Fibroblast of lung (primary cell): ENCODE data around the gene ITIH1. TPM values are rescaled to one million over a fixed set of nuclear protein-coding genes. Genes with fewer than 3 reads are reported as not detected.

Experiments
- DNase-seq, 2 donors: peaks; one replicate each; pipeline versions ENCODE4 v3.0.0 to v3.0.0-alpha.2; 2010; ENCODE audit warnings: low read depth in 2 of 2
- H2AFZ ChIP-seq: 2 replicates; pipeline ENCODE4 v1.5.1; 2012; ENCODE audit warnings: low read length, control low read depth, inconsistent platforms
- H3K27ac ChIP-seq: 2 replicates; pipeline ENCODE4 v1.5.1; 2011; ENCODE audit warnings: low read length, control low read depth; ENCODE audit not compliant: insufficient read depth
- H3K27me3 ChIP-seq: 2 replicates; pipeline ENCODE4 v1.5.1; 2011; ENCODE audit warnings: mild to moderate bottlenecking, low read length; ENCODE audit not compliant: control insufficient read depth, insufficient read depth
- H3K36me3 ChIP-seq: 2 replicates; pipeline ENCODE4 v1.5.1; 2011; ENCODE audit warnings: low read length; ENCODE audit not compliant: control insufficient read depth, insufficient read depth
- H3K4me1 ChIP-seq: 2 replicates; pipeline ENCODE4 v1.5.1; 2011; ENCODE audit warnings: low read length; ENCODE audit not compliant: control insufficient read depth, insufficient read depth; ENCODE audit errors: extremely low read depth
- H3K4me2 ChIP-seq: 2 replicates; pipeline ENCODE4 v1.5.1; 2011; ENCODE audit warnings: low read length, control low read depth; ENCODE audit not compliant: insufficient read depth; ENCODE audit errors: extremely low read depth
- H3K4me3 ChIP-seq, 4 experiments: fragments of 200-600 bp in 1 of 4; sonication (generic) in 1 of 4; replicated peaks in 1 of 4; 2 replicates each; pipeline ENCODE4 v1.5.1; 2011 to 2016; ENCODE audit warnings: low read length in 4 of 4, low read depth in 3 of 4, mild to moderate bottlenecking in 3 of 4, control low read depth in 2 of 4, inconsistent platforms in 1 of 4, mixed read lengths in 1 of 4; ENCODE audit not compliant: insufficient read depth in 1 of 4; ENCODE audit errors: control extremely low read depth in 1 of 4
- H3K79me2 ChIP-seq: 2 replicates; pipeline ENCODE4 v1.5.1; 2012; ENCODE audit warnings: mild to moderate bottlenecking, low read length, inconsistent platforms; ENCODE audit not compliant: control insufficient read depth, insufficient read depth
- H3K9ac ChIP-seq: 2 replicates; pipeline ENCODE4 v1.5.1; 2011; ENCODE audit warnings: mild to moderate bottlenecking, low read length, control low read depth; ENCODE audit not compliant: insufficient read depth
- H3K9me3 ChIP-seq: 2 replicates; pipeline ENCODE4 v1.5.1; 2012; ENCODE audit warnings: low read depth, low read length; ENCODE audit not compliant: control insufficient read depth, insufficient read depth
- H4K20me1 ChIP-seq: 2 replicates; pipeline ENCODE4 v1.5.1; 2011; ENCODE audit warnings: low read length; ENCODE audit not compliant: control insufficient read depth, insufficient read depth; ENCODE audit errors: extremely low read depth
- CTCF ChIP-seq, 2 donors: IDR thresholded peaks in 1 of 2; conservative IDR thresholded peaks in 1 of 2; 1 replicate in 1 of 2; 2 replicates in 1 of 2; pipeline ENCODE4 v1.5.1; 2011 to 2012; ENCODE audit warnings: low read length in 2 of 2, control low read depth in 1 of 2, inconsistent platforms in 1 of 2, low read depth in 1 of 2, mild to moderate bottlenecking in 1 of 2
- EZH2 ChIP-seq: IDR thresholded peaks from 2 replicates; pipeline ENCODE4 v1.5.1; 2012; ENCODE audit warnings: low read length, control low read depth, mild to moderate bottlenecking; ENCODE audit errors: missing control alignments
- polyA plus RNA-seq, 2 donors: library from polyadenylated mRNA; depleted of rRNA in 1 of 2; stranded (reverse) in 1 of 2; unstranded in 1 of 2; fragments of >200 nt; gene quantifications; 2 replicates each; pipeline ENCODE4 v1.2.1, GENCODE V29; 2011 to 2012; ENCODE audit warnings: missing spikeins in 1 of 2
- total RNA-seq: library from RNA; depleted of rRNA; stranded (reverse); fragments of >200 nt; gene quantifications from 2 replicates; pipeline ENCODE4 v1.2.1, GENCODE V29; 2014

The ITIH1 gene
- total and polyA plus RNA-seq, 2 donors (not counting 1 experiment from before 2014, with no cell fraction given) = not detected

DNA sequence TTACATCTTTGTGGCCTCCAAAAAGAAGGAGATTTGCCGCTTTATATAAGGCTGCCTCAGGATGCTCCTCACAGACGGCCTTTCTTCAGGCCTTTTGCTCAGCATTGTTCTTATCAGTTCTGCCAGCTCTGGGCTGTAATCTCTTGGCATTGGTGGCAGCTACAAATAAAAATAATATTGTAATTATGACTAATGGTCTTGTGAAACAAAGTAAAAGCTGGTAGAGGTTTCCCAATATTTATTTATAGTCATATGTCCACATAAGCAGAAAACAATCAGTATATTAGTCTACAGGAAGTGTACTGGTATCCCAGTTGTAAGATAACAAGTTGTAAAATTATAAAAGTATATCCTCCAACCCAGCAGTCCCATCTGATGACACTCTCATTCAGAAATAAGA is 13.9 kb upstream of the ITIH1 start:
- no peaks in the 10 kb centered on the region for H3K36me3 ChIP-seq

GRCh38 chr3:52769786-52770455 is 7.5 kb upstream of the ITIH1 start:
- Histone ChIP-seq H3K4me1 (no peaks in the 10 kb centered on the region), H3K27ac (no peak overlapping the region), H3K79me2 (peaks cover 2% of the 10 kb centered on the region), H3K36me3 (no peaks in the 10 kb centered on the region), H2AFZ (peak overlapping the region; percentile 56), H3K9me3 (no peaks in the 10 kb centered on the region), H3K4me2 (peak overlapping the region; percentile 94), H4K20me1 (no peaks in the 10 kb centered on the region), H3K9ac (no peak overlapping the region), H3K4me3 (peak overlapping the region; percentile 73 to 82 (median 80)), H3K27me3 (no peaks in the 10 kb centered on the region)
- DNase-seq = peak; percentile 10
- no peak for TF ChIP-seq CTCF (conservative IDR thresholded peaks at IDR 0.05 in 1 of 2, IDR thresholded peaks at IDR 0.05 in 1 of 2; ENCODE audit: low read depth in 1 of 2, low read length in 2 of 2)
- TF ChIP-seq EZH2 = no peak

More for the DNA sequence above, 13.9 kb upstream of the ITIH1 start:
- Histone ChIP-seq H3K27ac (no peak overlapping the region), H2AFZ (no peak overlapping the region), H3K79me2 (no peaks in the 10 kb centered on the region), H4K20me1 (no peaks in the 10 kb centered on the region), H3K4me2 (no peak overlapping the region), H3K27me3 (no peaks in the 10 kb centered on the region), H3K4me1 (no peaks in the 10 kb centered on the region), H3K4me3 (no peak overlapping the region), H3K9me3 (no peaks in the 10 kb centered on the region), H3K9ac (no peak overlapping the region)
- TF ChIP-seq EZH2 (no peak), CTCF (conservative IDR thresholded peaks at IDR 0.05 in 1 of 2, IDR thresholded peaks at IDR 0.05 in 1 of 2; ENCODE audit: low read depth in 1 of 2, low read length in 2 of 2) (no peak)
- peak in 1 of 2 donors; percentile 2 for DNase-seq

DNA sequence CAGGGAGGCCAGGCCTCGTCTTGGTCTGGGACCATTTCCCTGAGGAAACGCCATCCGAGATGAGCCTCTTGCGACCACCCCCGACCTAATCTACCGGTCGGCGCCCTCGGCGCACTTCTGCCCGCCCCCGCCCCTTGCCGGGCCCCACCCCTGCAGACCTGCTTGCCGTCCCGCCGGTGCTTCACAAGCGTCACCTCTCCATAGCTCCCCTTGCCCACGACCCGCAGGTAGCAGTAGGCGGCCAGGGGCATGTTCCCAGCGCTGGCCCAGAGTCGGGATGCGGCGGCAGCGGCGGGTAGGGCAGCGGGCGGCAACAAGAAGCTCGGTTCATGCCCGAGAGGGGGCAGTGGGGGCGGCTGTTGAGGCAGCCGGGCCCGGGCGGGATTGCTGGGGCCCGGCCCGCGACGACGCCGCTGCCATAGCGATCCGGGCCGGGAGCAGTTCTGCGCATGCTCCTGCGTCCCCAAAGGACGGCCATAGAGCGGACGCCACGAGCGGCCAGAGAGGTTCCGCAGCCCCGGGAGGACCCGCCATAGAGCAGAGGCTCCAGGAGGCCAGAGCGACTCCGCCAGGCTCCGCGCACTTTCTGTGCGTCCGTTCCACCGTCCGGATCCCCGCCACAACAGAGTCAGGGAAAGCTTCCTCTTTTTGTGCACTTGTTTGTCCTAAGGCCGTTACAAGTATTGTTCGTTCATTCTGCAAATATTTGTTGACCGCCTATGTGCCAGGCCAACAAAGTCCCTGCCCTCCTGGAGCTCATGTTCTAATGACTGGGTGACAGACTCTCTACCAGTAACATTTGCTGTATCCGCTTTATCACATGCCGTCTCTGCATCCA is 6.7 kb upstream of the ITIH1 start, which contains the start of gene NEK4:
TSS of gene NEK4 (minus strand) at position 445 of the 838 bp plus-strand sequence. CDS start at position 251, 194 bp downstream.
- H3K27ac ChIP-seq = peak within 1 kb of the TSS; percentile 75
- H3K36me3 ChIP-seq = no peaks in the 10 kb centered on the region
- peak within 1 kb of the TSS; percentile 94 for H3K4me2 ChIP-seq
- H4K20me1 ChIP-seq = no peaks in the 10 kb centered on the region
- H3K27me3 ChIP-seq = no peaks in the 10 kb centered on the region
- no peaks in the 10 kb centered on the region for H3K4me1 ChIP-seq
- peak within 1 kb of the TSS; percentile 99 for H2AFZ ChIP-seq
- no peak for TF ChIP-seq EZH2
- no peak for TF ChIP-seq CTCF (conservative IDR thresholded peaks at IDR 0.05 in 1 of 2, IDR thresholded peaks at IDR 0.05 in 1 of 2; ENCODE audit: low read depth in 1 of 2, low read length in 2 of 2)
- peaks cover 2% of the 10 kb centered on the region for H3K79me2 ChIP-seq
- H3K9me3 ChIP-seq = no peaks in the 10 kb centered on the region
- peak within 1 kb of the TSS; percentile 73 to 92 (median 82) for H3K4me3 ChIP-seq
- peak within 1 kb of the TSS; percentile 74 for H3K9ac ChIP-seq
- DNase-seq = peak; percentile 82 to 89
